Posterior vena cava (tissue), 2 donors: ENCODE data around the gene FANCI. TPM values are rescaled to one million over a fixed set of nuclear protein-coding genes. Genes with fewer than 3 reads are reported as not detected.

ENCODE experiments used
- DNase-seq: peaks from one replicate; pipeline ENCODE4 v3.0.0-alpha.2; 2020; ENCODE audit warnings: low spot score
- intact Hi-C, 2 donors: fragments of 100-400 bp; cut with DNase I; formaldehyde crosslinking; loops; one replicate each; pipeline versions ENCODE4 v1.14.1 to v1.14.2; 2022 to 2023
- total RNA-seq, 2 donors: library from RNA; stranded (reverse); fragmentation: NEBNext Ultra II Directional; extraction: Animal tissue kit (Norgen Biotek cat#: 25700); gene quantifications; one replicate each; pipeline ENCODE4 v1.2.1, GENCODE V29; 2021
- donor health status: DM: yes; HTN: yes; CAD: no.
- donor health status: DM: yes; HTN: yes; CAD: no.

FANCI gene
- total RNA-seq, 2 donors from 2014 or later: 6.1 to 7.0 TPM

GRCh38 chr15:89349206-89349558, 105.4 kb downstream of the FANCI start:
- intact Hi-C loops: no loop called here
- DNase-seq: peak; percentile 26

DNA sequence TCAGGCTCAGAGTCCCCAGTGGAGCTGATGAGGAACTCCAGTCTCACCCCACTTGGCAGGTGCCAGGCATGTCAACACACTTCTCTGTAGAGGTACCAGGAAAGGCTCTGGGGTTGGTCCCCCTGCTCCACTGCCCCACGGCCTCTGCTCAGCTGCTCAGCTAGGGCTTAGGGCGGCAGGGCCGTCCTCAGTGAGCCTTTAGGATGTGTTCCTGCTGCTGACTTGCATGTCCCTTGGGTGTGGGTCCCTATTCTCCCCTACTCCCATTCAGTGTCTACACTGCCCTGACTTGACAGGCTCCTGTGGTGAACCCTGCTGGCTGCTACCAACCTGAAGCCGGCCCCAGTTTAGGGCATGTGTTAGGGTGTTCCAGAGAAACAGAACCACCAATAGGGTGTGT, 108.7 kb downstream of the FANCI start:
- intact Hi-C loops: loop anchor here in 1 of 2 donors (2.0 kb wide), 1 partner anchor 38 kb away; no protein-coding TSS in a partner anchor

GRCh38 chr15:89353991-89354390, 110.2 kb downstream of the FANCI start:
- intact Hi-C loops: loop anchor here in 1 of 2 donors (2.0 kb wide), 1 partner anchor 39 kb away; no protein-coding TSS in a partner anchor
- no peak for DNase-seq

More for the DNA sequence above, 108.7 kb downstream of the FANCI start:
- DNase-seq: no peak

DNA sequence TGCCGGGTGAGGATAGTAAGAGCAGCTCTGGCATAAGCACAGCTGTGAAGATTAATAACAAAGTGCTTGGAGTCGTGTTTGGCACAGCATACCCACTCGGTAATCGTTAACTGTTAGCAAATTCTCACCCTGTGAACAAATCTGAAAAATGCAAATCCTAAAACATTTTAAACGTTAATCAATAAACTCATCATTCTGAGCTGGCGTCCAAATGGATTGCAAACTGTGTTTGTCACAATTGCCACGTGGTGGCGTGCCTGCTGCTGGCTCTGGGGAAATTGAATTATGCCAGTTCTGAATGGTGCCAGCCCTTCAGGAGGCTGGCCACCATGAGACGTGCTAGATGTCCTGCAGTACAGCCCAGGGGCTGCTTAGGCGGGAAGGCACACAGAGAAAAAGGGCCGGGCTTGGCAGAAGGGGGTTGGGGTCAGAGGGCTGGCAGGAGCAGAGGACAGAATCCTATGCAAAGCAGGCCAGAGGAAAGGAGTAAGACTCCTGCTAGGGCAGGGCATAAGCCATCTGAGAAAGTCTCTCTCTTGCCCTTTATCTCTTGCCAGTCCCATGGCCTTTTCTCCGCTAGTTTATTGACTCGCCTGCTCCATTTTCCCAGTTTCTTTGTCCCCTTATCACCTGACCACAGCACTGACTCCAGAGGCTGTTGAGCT, 113.0 kb downstream of the FANCI start:
- intact Hi-C loops: loop anchor here (5.0 kb wide), 2 partner anchors 71 to 196 kb away; no protein-coding TSS in a partner anchor
- no peak for DNase-seq

- intact Hi-C loops: loop anchor here (2.0 to 5.0 kb wide), 3 partner anchors 69 to 194 kb away; no protein-coding TSS in a partner anchor
- no peak for DNase-seq
Observed at GRCh38 chr15:89358435-89358754, 114.6 kb downstream of the FANCI start.

GRCh38 chr15:89358755-89359439, 115.1 kb downstream of the FANCI start:
- peak; percentile 95 for DNase-seq
- intact Hi-C loops: loop anchor here (2.0 to 5.0 kb wide), 3 partner anchors 68 to 193 kb away; no protein-coding TSS in a partner anchor

DNA sequence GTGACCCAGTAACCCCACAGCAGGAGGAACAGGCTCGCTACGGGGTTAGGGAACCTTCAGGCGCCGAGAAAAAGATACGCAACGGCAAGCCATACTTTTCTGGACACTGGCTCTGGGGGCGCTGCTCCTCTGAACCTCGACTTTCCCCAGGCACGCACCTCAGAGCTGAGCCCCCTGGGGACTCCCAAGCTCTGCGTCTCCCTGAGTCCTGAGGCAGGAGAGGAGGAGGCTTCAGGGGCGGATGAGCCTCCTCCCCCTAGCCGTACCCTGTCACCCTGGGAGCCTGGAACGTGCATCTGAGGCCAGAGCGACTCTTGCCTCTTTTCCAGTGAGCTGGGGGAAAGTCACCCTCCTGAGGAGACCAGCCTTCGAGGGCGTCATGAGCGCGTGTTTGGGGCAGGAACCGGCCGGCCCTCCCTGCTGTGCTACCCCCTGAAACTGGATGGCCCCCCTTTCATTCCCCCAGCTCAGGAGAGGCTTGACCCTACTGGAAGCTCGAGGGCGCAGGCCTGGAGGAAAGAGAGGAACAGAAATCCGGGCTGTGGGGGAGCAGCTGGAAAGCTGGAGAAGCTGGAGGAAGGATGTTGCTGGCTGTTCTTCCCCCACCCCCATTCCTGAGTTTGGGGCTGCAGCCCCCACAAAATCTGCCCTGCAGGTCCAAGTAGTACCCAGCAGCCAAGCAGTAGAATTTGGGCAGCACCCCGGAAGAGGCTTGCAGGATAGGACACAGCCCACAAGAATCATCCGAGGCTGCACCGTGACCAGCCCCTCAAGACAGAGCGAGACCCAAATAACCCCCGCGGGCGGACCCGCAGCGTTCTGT, 115.9 kb downstream of the FANCI start:
- DNase-seq: no peak
- intact Hi-C loops: loop anchor here (2.0 to 5.0 kb wide), 3 partner anchors 68 to 193 kb away; no protein-coding TSS in a partner anchor

DNA sequence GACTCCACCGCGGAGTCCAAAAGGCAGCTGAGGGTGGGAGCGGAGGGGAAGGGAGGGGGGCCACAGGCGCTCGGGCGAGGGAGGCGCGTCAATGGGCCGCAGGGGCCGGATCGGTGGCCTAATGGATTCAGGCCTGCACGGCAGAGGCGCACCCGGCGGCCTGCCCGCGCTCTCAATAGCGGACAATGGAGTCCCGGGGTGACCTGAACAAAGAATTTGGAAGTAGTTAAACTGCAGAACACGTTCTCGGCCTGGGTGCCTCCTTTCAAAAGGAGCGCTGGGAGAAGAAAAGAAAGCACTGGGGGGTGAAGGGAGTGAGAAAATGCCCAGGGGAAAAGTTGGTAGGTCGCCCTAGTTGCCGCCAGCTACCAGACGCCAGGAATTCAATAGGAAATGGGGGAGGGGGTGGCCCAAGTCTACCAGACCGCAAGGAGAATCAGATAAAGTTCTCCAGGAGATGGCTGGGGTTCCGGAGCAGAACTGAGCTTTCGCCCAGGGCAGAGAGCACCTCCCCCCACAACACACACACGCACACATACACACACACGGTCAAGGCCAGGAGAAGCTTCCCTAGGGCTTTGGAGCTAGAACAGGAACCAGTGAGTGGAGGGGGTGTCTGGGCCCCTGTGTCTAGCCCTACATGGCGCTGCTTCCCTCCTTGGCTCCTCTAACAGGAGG, 116.7 kb downstream of the FANCI start:
- no peak for DNase-seq
- intact Hi-C loops: no loop called here

DNA sequence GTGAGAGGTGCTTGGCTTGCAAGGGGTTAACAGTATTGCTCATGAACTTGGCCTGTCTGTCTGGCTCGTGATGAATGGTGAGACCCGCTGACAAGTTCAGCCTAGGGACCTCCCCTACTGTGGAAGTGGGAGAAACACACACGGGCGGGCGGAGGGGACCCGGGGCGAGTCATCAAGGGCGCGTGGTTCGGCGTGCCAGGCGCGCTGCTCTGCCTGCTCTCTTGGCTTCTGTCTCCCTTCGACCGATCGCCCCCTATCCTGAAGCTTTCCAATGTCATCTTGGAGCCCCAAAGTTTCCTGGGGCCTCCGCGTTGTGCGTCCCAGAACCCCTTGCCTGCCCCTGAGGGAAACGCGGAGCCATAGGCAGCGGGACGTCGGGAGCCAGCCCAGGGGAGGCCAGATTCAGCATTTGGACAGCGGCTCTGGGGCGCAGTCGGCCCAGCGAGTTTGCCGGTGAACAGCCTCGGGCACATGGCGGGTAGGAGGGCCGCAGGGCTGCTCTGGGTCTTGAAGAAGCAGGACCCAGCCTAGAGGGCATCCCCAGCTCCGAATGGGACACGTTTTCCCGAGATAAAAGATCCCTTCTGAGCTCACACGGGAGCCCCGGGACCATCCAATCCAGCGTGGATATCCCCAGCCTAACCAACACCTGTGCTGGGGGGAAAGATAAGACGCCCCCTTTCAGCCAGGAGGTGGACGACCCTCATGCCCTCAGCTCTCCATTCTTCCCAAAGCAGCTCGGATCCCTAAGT, 117.8 kb downstream of the FANCI start:
- DNase-seq: peak; percentile 92
- intact Hi-C loops: no loop called here

- intact Hi-C loops: no loop called here
- DNase-seq: no peak
Observed at GRCh38 chr15:89362203-89363101, 118.7 kb downstream of the FANCI start.

DNA sequence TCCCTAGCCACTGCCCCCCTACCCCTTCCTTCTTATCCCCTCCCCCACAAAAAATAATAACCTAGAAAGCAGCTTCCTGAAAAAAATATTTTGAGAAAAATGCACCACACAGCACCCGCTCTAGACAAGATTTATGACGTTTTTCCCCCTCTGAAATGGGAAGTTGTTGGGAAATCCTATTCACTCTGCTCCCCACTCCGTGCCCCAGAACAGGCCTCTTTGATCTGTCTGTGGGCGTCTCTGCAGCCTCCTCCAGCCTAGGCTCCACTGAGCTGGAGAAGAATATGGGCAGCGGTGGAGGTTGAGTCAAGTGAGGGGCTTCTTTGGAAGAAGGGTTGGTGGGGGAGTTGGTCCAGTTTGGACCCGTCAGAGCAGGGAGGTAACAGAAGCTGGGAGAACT, 119.4 kb downstream of the FANCI start:
- no peak for DNase-seq
- intact Hi-C loops: no loop called here

GRCh38 chr15:89363770-89364169, 120.0 kb downstream of the FANCI start:
- no peak for DNase-seq
- intact Hi-C loops: no loop called here

- DNase-seq: no peak
- intact Hi-C loops: no loop called here
Observed at GRCh38 chr15:89364341-89364740, 120.6 kb downstream of the FANCI start.

DNA sequence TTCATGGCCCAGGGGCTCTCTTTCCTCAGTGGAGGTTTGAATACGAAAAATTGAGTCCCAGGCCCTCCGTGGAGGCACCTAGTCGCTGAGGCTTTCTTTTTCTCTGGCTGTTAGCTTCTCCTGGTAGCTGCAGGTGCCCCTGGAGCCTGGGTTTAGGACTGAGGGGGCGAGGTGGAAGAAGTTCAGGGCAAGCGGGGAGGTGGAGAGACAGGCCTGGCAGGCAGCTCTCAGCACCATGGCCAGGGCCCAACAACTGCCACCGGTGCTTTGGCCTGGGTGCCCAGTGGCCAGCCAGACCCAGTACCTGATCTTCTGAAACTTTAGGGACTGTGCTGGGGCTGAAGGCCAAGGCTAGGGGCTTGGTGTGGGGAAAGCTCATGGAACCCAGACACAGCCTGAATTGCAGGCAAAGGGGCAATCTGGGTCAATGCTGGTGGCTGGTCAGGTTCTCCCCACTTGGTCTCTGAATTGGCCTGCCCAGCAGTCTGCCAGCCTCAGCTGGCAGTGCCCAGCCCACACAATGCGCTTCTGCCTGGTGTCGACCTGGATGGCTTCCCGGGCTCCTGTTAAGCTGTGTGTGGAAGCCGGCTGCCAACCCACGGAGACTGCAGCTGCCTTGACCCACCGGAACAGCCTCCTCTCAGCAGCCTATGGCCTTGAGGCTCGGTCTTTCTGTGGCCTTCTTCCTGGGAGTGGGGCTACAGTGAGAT, 121.1 kb downstream of the FANCI start:
- DNase-seq: no peak
- intact Hi-C loops: loop anchor here in 1 of 2 donors (5.0 kb wide), 1 partner anchor 42 kb away; no protein-coding TSS in a partner anchor

- intact Hi-C loops: loop anchor here in 1 of 2 donors (5.0 kb wide), 1 partner anchor 42 kb away; no protein-coding TSS in a partner anchor
- DNase-seq: no peak
Observed at GRCh38 chr15:89365462-89366065, 121.8 kb downstream of the FANCI start.
